ENCODE results near the gene OLFML2B. TPM values are rescaled to one million over a fixed set of nuclear protein-coding genes. Genes with fewer than 3 reads are reported as not detected.
"Not testable (repeated sequence)": the region's sequence is repeated elsewhere in the genome, so short reads cannot be mapped to it uniquely, and the experiment has no call there.

Gene OLFML2B
- total RNA-seq, result 10 to 100 TPM in 1 of 8 experiments, 1 to 10 TPM in 7; 1.0 to 15.3 (median 2.2) TPM

DNA sequence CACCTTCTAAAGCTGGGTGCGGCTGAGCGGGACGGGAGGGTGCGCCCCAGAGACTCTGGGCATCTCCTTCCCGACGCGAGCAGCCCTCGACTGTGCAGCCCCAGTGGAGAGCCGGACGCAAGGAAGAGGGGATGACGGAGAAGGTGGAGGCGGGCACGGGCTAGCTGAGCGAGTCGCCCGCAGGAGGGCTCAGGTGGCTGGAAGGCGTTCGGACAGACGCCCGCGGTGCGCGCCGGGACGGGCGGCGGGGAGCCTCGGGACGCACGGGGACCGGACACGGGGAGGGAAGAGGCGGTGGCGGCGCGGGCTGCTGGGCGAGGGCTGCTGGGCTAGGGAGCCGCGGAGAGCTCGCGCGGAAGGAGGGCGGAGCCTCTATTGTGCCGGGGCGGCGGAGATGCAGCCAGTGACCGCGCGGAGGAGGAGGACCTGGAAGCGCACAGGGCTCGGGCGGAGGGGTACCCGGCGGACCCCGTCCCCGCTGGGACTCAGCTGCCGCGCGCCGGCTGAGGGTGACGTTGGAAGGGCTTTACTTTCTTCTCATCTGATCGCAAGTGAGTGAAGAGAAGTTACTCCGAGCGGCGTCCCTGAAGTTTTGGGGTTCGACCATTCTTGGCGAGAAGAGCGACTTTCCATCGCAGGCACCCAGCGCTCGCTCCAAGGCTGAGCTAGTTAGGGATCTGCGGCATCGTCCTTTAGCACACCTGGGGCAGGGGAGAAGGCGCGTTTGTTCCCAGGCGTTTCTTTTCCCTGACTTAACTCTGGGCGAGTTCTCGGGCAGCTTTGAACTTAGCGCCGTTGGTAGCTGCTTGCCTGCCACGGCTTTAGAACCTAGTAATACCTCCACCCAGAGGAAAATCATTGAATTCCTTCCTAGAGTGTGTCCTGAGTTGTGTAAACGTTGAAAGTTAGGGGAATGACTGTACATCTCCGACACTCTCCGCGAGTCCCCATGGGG lies at the start of gene OLFML2B:
OLFML2B (minus strand) TSS at position 323 of the 955 bp plus-strand sequence. CDS start 439 bp downstream, outside the sequence.
- in situ Hi-C loops (cut with MboI; ENCODE audit: low pct_unique_long_range_greater_than_20kb in 2 of 9, low sequenced_read_pairs in 9 of 9, unreplicated experiment in 9 of 9), result loop anchor here in 1 of 9 experiments (10.0 kb wide), 1 partner anchor 229 kb away; no protein-coding TSS in a partner anchor

DNA sequence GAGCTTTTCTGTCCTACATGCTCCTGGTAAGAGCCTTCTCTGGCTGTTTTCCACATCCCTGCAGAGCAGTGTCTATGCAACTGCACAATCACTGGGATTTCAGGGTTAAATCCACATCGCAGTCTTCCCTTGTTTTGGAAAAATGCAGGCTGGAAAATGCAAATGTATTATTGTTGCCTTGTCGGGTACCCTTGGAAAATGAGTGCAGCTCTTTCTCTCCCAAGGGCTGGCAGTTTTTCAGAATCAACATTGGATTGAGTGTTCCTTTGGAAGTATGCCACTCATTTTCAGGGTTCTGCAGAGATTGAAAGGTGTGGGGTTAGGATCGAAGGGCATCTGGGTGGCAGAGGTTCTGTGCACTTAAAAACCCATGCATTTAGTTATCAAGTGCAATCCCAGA lies 49.1 kb upstream of the OLFML2B start:
- Histone ChIP-seq H3K4me1 (replicated peaks in 1 of 2) (peaks cover 24 to 25% of the 10 kb centered on the region in 2 donors), H3K27ac (no peak overlapping the region), H3K4me3 (peak overlapping the region; percentile 1 to 98 (median 88))
- ATAC-seq (replicated peaks in 6 of 8), result no peak
- in situ Hi-C loops (cut with MboI; ENCODE audit: low pct_unique_long_range_greater_than_20kb in 2 of 9, low sequenced_read_pairs in 9 of 9, unreplicated experiment in 9 of 9), result no loop called here
- 26 to 100% (median 45%) methylated on average over 1 to 3 of the region's 3 CpGs; no CpG with 5 or more reads in 4 of the 10 experiments for WGBS, 10 experiments

More for the DNA sequence above, at the start of gene OLFML2B:
- peak; percentile 83 to 95 (median 93) for ATAC-seq (replicated peaks in 6 of 8)
- peak within 1 kb of the TSS; percentile 44 to 57 (median 52) for H3K4me3 ChIP-seq
- peaks cover 6 to 11% of the 10 kb centered on the region in 2 donors for H3K4me1 ChIP-seq (replicated peaks in 1 of 2)
- no peak within 1 kb of the TSS for H3K27ac ChIP-seq
- 0 to 6% (median 0%) methylated on average over 2 to 46 of the region's 85 CpGs; no CpG with 5 or more reads in 1 of the 10 experiments for WGBS, 10 experiments

DNA sequence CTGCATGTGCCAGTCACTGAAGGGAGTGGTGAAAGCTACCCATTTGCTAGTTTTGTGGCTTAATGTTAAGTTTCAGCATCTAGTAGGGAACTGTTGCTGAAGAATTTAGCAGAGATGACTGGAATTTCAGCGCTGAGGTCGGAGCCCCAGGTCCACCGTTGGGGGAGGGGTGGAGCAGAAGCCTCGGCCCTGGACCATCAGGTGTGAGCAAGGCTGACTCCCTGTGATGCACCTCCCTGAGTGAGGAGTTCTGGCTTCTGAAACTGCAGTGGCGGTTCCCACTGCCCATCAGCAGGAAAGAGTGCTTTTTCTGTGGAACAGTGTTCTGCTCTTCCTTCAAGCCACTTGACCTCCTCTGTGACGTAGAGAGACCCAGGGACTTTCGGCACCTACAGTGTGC lies 47.2 kb upstream of the OLFML2B start:
- Histone ChIP-seq H3K4me1 (replicated peaks in 1 of 2) (peaks cover 24% of the 10 kb centered on the region in 2 donors), H3K27ac (no peak overlapping the region), H3K4me3 (peak overlapping the region; percentile 72 to 98 (median 88))
- 2 to 39% (median 13%) methylated on average over 2 to 6 of the region's 7 CpGs; no CpG with 5 or more reads in 5 of the 10 experiments for WGBS, 10 experiments
- in situ Hi-C loops (cut with MboI; ENCODE audit: low pct_unique_long_range_greater_than_20kb in 2 of 9, low sequenced_read_pairs in 9 of 9, unreplicated experiment in 9 of 9), result no loop called here
- no peak for ATAC-seq (replicated peaks in 6 of 8)

DNA sequence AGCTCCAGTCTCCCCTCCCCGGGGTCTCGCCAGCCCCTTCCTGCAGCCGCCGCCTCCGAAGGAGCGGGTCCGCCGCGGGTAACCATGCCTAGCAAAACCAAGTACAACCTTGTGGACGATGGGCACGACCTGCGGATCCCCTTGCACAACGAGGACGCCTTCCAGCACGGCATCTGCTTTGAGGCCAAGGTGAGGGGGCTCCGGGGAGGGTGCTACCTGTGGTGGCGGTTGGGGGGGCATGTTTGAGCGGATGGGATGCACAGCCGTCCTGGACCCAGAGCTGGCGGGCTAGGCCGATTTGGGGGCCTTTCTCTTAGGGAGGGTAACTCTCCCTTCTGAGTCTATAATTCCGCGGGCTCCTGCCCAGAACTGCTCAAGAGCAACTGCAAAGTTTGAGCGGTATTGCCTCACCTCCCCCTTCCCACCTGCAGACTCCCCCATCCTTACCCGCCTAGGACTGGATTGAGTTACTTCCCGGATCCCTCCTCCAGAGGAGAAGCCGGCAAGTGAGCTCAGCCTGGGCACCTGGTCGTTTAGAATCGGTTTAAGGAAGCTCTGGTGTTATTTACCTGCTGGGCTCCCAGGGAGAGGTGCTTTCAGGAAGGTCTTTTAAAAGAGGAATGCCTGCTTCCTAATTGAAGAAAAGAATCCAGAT lies 46.6 kb upstream of the OLFML2B start:
- peak overlapping the region; percentile 72 to 98 (median 88) for H3K4me3 ChIP-seq
- in situ Hi-C loops (cut with MboI; ENCODE audit: low pct_unique_long_range_greater_than_20kb in 2 of 9, low sequenced_read_pairs in 9 of 9, unreplicated experiment in 9 of 9), result no loop called here
- H3K4me1 ChIP-seq (replicated peaks in 1 of 2), result peaks cover 24% of the 10 kb centered on the region in 2 donors
- WGBS, 10 experiments, result 0 to 20% (median 0%) methylated on average over 1 to 16 of the region's 29 CpGs; no CpG with 5 or more reads in 4 of the 10 experiments
- peak overlapping the region; percentile 70 to 78 for H3K27ac ChIP-seq
- peak in 5 of 8 experiments; percentile 3 to 20 (median 8) for ATAC-seq (replicated peaks in 6 of 8)

DNA sequence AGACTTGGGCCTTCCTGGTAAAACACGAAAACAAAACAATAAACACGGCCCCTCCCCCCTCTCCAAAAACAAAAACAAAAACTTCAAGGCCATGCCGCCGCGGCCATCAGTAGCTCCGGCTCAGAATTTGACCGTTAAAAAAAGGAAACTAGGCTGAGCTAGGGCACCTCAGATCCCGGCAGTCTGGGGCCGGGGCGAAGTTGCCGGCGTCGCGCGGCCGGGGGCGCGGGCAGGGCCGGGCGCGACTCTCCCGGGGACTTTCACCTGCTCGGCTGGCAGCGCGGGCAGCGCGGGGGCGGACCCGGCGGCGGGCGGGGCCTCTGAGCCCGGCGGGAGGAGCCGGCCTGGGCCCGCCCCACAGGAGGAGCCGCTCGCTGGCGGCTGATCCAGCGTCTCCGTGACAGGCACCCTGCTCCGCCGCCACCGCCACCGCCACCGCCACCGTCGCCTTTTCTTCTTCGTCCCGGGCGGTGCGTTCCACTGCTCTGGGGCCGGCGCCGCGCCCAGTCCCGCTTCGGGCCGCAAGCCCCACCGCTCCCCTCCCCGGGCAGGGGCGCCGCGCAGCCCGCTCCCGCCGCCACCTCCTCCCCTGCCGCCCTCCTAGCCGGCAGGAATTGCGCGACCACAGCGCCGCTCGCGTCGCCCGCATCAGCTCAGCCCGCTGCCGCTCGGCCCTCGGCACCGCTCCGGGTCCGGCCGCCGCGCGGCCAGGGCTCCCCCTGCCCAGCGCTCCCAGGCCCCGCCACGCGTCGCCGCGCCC lies 45.8 kb upstream of the OLFML2B start, which contains the start of gene NOS1AP:
NOS1AP (plus strand) TSS at position 358 of the 760 bp plus-strand sequence. CDS start 487 bp downstream, outside the sequence.
- in situ Hi-C loops (cut with MboI; ENCODE audit: low pct_unique_long_range_greater_than_20kb in 2 of 9, low sequenced_read_pairs in 9 of 9, unreplicated experiment in 9 of 9), result no loop called here
- WGBS, 10 experiments, result 0 to 1% (median 0%) methylated on average over 2 to 26 of the region's 95 CpGs; no CpG with 5 or more reads in 5 of the 10 experiments
- ATAC-seq (replicated peaks in 6 of 8), result peak; percentile 91 to 97 (median 94)
- Histone ChIP-seq H3K4me1 (replicated peaks in 1 of 2) (peaks cover 24% of the 10 kb centered on the region in 2 donors), H3K27ac (peak within 1 kb of the TSS; percentile 70 to 78), H3K4me3 (peak within 1 kb of the TSS; percentile 72 to 98 (median 88))

DNA sequence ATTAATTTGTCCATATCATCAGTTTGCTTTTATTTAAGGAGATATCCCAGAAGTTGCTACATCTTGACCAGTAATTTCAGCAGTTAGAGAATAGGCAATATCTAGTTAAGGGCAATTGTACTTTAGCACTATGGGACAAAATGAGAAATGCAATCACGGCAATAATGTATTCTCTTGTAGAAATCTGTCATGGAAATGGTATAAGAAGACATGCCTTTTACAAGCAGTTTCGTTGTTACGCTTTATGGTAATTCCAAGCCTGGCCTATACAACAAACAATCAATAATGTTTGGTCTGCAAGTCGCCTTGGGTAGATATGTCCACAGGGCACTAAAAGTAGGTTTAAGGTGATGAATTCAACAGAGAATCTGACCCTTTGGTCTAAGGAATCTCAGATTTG lies 44.6 kb upstream of the OLFML2B start:
- 60 to 100% (median 93%) methylated on average over 2 to 4 of the region's 4 CpGs for WGBS, 10 experiments
- ATAC-seq (replicated peaks in 6 of 8), result no peak
- no peak overlapping the region for H3K27ac ChIP-seq
- in situ Hi-C loops (cut with MboI; ENCODE audit: low pct_unique_long_range_greater_than_20kb in 2 of 9, low sequenced_read_pairs in 9 of 9, unreplicated experiment in 9 of 9), result no loop called here
- no peak overlapping the region for H3K4me3 ChIP-seq
- peaks cover 23% of the 10 kb centered on the region in 2 donors for H3K4me1 ChIP-seq (replicated peaks in 1 of 2)

DNA sequence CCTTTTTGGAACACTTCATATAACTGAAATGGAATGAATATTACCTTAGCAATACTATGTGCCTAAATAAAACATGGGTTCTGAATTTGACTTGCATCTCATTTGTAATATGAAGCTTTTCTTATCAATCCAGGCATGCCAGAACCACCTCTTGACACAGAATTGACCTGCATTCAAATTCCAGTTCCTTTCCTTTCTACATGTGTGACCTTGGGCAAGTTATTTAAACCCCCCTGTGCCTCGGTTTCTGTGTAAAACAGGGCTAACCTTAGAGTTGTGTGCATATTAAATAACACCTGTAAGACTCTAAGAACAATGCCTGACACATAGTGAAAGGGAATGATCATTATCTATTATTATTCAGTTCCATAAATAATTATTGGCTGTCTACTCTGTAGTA lies 43.8 kb upstream of the OLFML2B start:
- 0 to 100% (median 45%) methylated on average over 1 of the region's 1 CpG for WGBS, 10 experiments
- in situ Hi-C loops (cut with MboI; ENCODE audit: low pct_unique_long_range_greater_than_20kb in 2 of 9, low sequenced_read_pairs in 9 of 9, unreplicated experiment in 9 of 9), result no loop called here
- no peak for ATAC-seq (replicated peaks in 6 of 8)
- Histone ChIP-seq H3K4me3 (no peak overlapping the region), H3K27ac (no peak overlapping the region), H3K4me1 (replicated peaks in 1 of 2) (peaks cover 23% of the 10 kb centered on the region in 2 donors)

DNA sequence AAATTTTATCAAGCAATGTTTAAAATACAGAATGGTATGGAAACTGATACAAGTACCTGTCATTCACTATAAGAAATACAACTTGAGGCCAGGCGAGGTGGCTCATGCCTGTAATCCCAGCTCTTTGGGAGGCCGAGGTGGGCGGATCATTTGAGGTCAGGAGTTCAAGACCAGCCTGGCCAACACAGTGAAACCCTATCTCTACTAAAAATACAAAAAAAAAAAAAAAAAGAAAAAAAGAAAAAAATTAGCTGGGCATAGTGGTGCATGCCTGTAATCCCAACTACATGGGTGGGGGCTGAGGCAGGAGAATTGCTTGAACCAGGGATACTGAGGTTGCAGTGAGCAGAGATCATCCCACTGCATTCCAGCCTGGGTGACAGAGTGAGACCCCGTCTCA lies 43.2 kb upstream of the OLFML2B start:
- in situ Hi-C loops (cut with MboI; ENCODE audit: low pct_unique_long_range_greater_than_20kb in 2 of 9, low sequenced_read_pairs in 9 of 9, unreplicated experiment in 9 of 9); H3K27ac ChIP-seq; H3K4me3 ChIP-seq; ATAC-seq (replicated peaks in 6 of 8): not testable (repeated sequence)
- H3K4me1 ChIP-seq (replicated peaks in 1 of 2), result peaks cover 18 to 21% of the 10 kb centered on the region in 2 donors
- WGBS, 10 experiments, result 17 to 100% (median 65%) methylated on average over 1 to 4 of the region's 4 CpGs; no CpG with 5 or more reads in 1 of the 10 experiments

DNA sequence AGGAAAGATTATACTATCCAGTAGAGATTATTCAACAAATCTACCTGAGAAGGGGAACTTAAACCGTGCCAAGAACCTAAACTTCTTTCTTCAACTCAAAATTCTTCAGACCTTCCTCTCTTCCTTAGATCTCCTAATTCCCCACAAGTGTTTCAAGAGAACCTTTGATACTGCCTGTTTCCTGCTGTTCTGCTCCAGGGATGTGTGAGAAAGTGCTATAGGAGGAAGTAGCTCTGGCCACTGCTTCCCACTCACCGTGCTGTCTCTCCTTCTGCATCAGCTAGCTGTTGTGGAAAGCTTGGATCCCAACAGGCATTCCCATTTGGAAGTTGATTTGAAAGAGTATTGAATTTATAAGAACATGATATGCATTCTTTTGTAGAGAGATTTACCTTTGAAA lies 41.3 kb upstream of the OLFML2B start:
- WGBS, 10 experiments, result 61 to 100% (median 88%) methylated on average over 1 to 2 of the region's 2 CpGs

DNA sequence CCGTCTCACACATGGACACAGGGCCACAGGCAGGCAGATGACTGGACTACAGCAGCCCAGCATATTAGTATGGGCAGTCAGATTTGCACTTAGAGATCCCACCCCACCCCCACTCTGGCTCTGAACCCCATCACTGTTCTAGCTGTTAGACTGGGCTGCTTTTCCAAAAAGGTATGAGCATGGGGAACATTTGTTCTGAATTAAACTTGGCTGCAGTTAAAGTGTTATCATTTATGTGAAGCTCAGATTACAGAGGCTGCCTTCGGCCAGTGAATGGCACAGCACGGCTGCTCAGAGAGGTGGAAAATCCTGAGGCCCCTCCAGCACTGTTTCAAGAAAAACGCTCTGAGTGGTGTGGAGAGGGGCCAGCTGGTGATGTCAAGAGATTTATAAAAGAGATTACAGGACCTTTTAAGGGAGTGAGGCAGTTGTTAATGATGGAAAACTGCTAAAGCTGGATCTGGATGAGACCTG lies 38.9 kb upstream of the OLFML2B start:
- 17 to 100% (median 33%) methylated on average over 1 to 4 of the region's 4 CpGs; no CpG with 5 or more reads in 4 of the 10 experiments for WGBS, 10 experiments
- in situ Hi-C loops (cut with MboI; ENCODE audit: low pct_unique_long_range_greater_than_20kb in 2 of 9, low sequenced_read_pairs in 9 of 9, unreplicated experiment in 9 of 9), result no loop called here
- ATAC-seq (replicated peaks in 6 of 8), result peak in 6 of 8 experiments; percentile 72 to 98 (median 81)

More for the DNA sequence above, 41.3 kb upstream of the OLFML2B start:
- no peak for ATAC-seq (replicated peaks in 6 of 8)
- H3K4me3 ChIP-seq, result no peak overlapping the region
- no peak overlapping the region for H3K27ac ChIP-seq
- in situ Hi-C loops (cut with MboI; ENCODE audit: low pct_unique_long_range_greater_than_20kb in 2 of 9, low sequenced_read_pairs in 9 of 9, unreplicated experiment in 9 of 9), result no loop called here
- peaks cover 14% of the 10 kb centered on the region in 2 donors for H3K4me1 ChIP-seq (replicated peaks in 1 of 2)

DNA sequence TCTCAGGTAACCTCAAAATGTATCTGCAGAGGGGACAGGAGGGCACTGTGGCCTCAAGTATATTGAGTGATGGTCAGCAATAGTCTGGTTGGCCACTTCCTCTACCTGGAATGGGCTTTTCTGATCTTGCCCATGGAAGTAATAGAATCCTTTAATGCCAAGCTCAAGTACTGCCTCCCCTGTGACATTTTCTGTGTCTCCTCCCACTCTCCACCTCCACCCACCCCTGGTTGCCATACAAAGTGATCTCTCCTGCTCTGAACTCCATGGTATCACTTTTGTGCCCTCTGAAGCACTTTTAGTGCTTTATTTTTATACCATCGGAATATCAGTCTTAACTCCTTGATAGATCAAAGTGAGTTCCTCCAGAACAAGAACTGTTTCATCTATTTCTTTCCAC lies 36.6 kb upstream of the OLFML2B start:
- WGBS, 10 experiments, result 78 to 100% (median 100%) methylated on average over 1 of the region's 1 CpG; no CpG with 5 or more reads in 4 of the 10 experiments
- peaks cover 10 to 13% of the 10 kb centered on the region in 2 donors for H3K4me1 ChIP-seq (replicated peaks in 1 of 2)
- H3K27ac ChIP-seq, result no peak overlapping the region
- in situ Hi-C loops (cut with MboI; ENCODE audit: low pct_unique_long_range_greater_than_20kb in 2 of 9, low sequenced_read_pairs in 9 of 9, unreplicated experiment in 9 of 9), result no loop called here
- no peak for ATAC-seq (replicated peaks in 6 of 8)
- no peak overlapping the region for H3K4me3 ChIP-seq

More for the DNA sequence above, 38.9 kb upstream of the OLFML2B start:
- peaks cover 10% of the 10 kb centered on the region in 2 donors for H3K4me1 ChIP-seq (replicated peaks in 1 of 2)
- H3K27ac ChIP-seq, result no peak overlapping the region
- H3K4me3 ChIP-seq, result no peak overlapping the region

DNA sequence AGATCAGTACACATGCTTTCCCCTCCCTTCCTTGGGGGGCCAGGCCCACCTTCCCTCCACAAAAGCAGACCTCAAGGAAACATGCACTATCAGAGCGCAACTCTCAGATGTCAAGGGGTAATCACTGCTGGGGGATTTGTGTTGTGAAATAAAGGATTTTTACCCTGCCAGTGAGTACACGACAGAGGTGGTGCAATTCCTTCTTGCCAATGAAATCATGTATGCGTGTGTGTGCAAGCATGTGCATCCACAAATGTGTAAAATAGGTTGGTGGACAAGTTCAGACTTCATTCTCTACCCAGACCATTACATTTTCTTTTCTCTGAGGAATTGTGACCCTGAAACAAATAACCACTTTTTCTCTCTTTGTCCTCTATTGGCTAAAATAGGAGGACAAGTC lies 36.1 kb upstream of the OLFML2B start:
- WGBS, 10 experiments, result 33 to 100% (median 82%) methylated on average over 1 to 3 of the region's 3 CpGs; no CpG with 5 or more reads in 2 of the 10 experiments
- in situ Hi-C loops (cut with MboI; ENCODE audit: low pct_unique_long_range_greater_than_20kb in 2 of 9, low sequenced_read_pairs in 9 of 9, unreplicated experiment in 9 of 9), result loop anchor here in 1 of 9 experiments (10.0 kb wide), 1 partner anchor 335 kb away; no protein-coding TSS in a partner anchor
- H3K27ac ChIP-seq, result no peak overlapping the region

More for the DNA sequence above, 36.1 kb upstream of the OLFML2B start:
- peak in 1 of 8 experiments; percentile 25 for ATAC-seq (replicated peaks in 6 of 8)
- H3K4me3 ChIP-seq, result no peak overlapping the region
- peaks cover 10 to 13% of the 10 kb centered on the region in 2 donors for H3K4me1 ChIP-seq (replicated peaks in 1 of 2)
